Karpas-422 (cell line): ENCODE data around the gene TTC9B. TPM values are rescaled to one million over a fixed set of nuclear protein-coding genes. Genes with fewer than 3 reads are reported as not detected.
"Not testable (repeated sequence)": the region's sequence is repeated elsewhere in the genome, so short reads cannot be mapped to it uniquely, and the experiment has no call there.

Experiments used
- DNase-seq: peaks from one replicate; pipeline ENCODE4 v3.0.0-alpha.2; 2015
- H2AFZ ChIP-seq: fragments of 200-600 bp; sonication (generic); 2 replicates; pipeline ENCODE4 v1.6.1; 2014; ENCODE audit warnings: antibody characterized with exemption, low read length, mixed read lengths
- H3K27ac ChIP-seq: fragments of 200-600 bp; sonication (generic); 2 replicates; pipeline ENCODE4 v1.5.1; 2014; ENCODE audit warnings: mild to moderate bottlenecking, low read length, moderate library complexity
- H3K27me3 ChIP-seq: fragments of 200-600 bp; sonication (generic); 2 replicates; pipeline ENCODE4 v1.6.1; 2014; ENCODE audit warnings: low read length, mixed read lengths
- H3K36me3 ChIP-seq: fragments of 200-600 bp; sonication (generic); 2 replicates; pipeline ENCODE4 v1.6.1; 2014; ENCODE audit warnings: low read length, mixed read lengths; ENCODE audit not compliant: insufficient read depth
- H3K4me1 ChIP-seq: fragments of 200-600 bp; sonication (generic); 2 replicates; pipeline ENCODE4 v1.6.1; 2014; ENCODE audit warnings: mild to moderate bottlenecking, low read length, mixed read lengths
- H3K4me2 ChIP-seq: fragments of 200-600 bp; sonication (generic); 2 replicates; pipeline ENCODE4 v1.6.1; 2014; ENCODE audit warnings: low read length, low read depth, mild to moderate bottlenecking; ENCODE audit not compliant: poor library complexity, severe bottlenecking
- H3K4me3 ChIP-seq: fragments of 200-600 bp; sonication (generic); 2 replicates; pipeline ENCODE4 v1.5.1; 2014; ENCODE audit warnings: mild to moderate bottlenecking, antibody characterized with exemption, low read length, mixed read lengths
- H3K79me2 ChIP-seq: fragments of 200-600 bp; sonication (generic); 2 replicates; pipeline ENCODE4 v1.6.1; 2014; ENCODE audit warnings: mild to moderate bottlenecking, low read length, mixed read lengths
- H3K9ac ChIP-seq: fragments of 200-600 bp; sonication (generic); 2 replicates; pipeline ENCODE4 v1.6.0; 2014; ENCODE audit warnings: low read length
- H3K9me2 ChIP-seq: fragments of 200-600 bp; sonication (generic), shearing (Covaris generic); replicated peaks from 2 replicates; pipeline ENCODE4 v1.6.0; 2014; ENCODE audit warnings: mild to moderate bottlenecking, low read length, moderate library complexity; ENCODE audit not compliant: insufficient read depth
- H3K9me3 ChIP-seq: fragments of 300-700, 200-600 bp; sonication (generic); 2 replicates; pipeline ENCODE4 v1.6.1; 2014; ENCODE audit warnings: low read length, mixed read lengths
- H4K20me1 ChIP-seq: fragments of 200-600 bp; sonication (generic); 2 replicates; pipeline ENCODE4 v1.6.1; 2014; ENCODE audit warnings: mild to moderate bottlenecking, antibody characterized with exemption, low read length, low read depth; ENCODE audit not compliant: insufficient read depth
- total RNA-seq: library from RNA; depleted of rRNA; stranded (reverse); fragments of >200 nt; shearing (Covaris generic); gene quantifications from 2 replicates; pipeline ENCODE4 v1.2.3, GENCODE V29; 2014; ENCODE audit warnings: low replicate concordance; rRNA removed

The TTC9B gene
- total RNA-seq, 1 experiment from 2014 or later, result not detected

GRCh38 chr19:40171293-40171692 is 46.9 kb downstream of the TTC9B start:
- H3K36me3 ChIP-seq, H2AFZ ChIP-seq, H3K4me2 ChIP-seq, H3K79me2 ChIP-seq, H3K27ac ChIP-seq, H3K27me3 ChIP-seq, H3K4me1 ChIP-seq, H3K9me3 ChIP-seq, H3K4me3 ChIP-seq, DNase-seq, H3K9me2 ChIP-seq, H4K20me1 ChIP-seq, H3K9ac ChIP-seq: not testable (repeated sequence)

- not testable (repeated sequence) for H3K27me3 ChIP-seq, H3K9me3 ChIP-seq, H3K9ac ChIP-seq, H3K4me2 ChIP-seq, H2AFZ ChIP-seq, H3K4me3 ChIP-seq, H3K27ac ChIP-seq, H4K20me1 ChIP-seq, H3K79me2 ChIP-seq, H3K36me3 ChIP-seq, DNase-seq, H3K9me2 ChIP-seq, H3K4me1 ChIP-seq
Observed at GRCh38 chr19:40170303-40170989, 47.7 kb downstream of the TTC9B start.

DNA sequence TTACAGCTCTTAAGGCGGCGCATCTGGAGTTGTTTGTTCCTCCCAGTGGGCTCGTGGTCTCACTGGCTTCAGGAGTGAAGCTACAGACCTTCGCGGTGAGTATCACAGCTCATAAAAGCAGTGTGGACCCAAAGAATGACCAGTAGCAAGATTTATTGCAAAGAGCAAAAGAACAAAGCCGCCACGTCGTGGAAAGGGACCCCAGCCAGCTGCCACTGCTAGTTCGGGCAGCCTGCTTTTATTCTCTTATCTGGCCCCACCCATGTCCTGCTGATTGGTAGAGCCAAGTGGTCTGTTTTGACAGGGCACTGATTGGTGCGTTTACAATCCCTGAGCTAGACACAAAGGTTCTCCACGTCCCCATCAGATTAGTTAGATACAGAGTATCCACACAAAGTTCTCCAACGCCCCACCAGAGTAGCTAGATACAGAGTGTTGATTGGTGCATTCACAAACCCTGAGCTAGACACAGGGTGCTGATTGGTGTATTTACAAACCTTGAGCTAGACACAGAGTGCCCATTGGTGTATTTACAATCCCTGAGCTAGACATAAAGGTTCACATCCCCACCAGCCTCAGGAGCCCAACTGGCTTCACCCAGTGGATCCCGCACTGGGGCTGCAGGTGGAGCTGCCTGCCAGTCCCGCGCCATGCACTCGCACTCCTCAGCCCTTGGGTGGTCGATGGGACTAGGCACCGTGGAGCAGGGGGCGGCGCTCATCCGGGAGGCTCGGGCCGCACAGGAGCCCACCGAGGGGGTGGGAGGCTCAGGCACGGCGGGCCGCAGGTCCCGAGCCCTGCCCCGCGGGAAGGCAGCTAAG is 48.5 kb downstream of the TTC9B start:
- not testable (repeated sequence) for H3K36me3 ChIP-seq, H3K9me2 ChIP-seq, H2AFZ ChIP-seq, H3K27me3 ChIP-seq, DNase-seq, H3K4me2 ChIP-seq, H4K20me1 ChIP-seq, H3K9ac ChIP-seq, H3K27ac ChIP-seq, H3K79me2 ChIP-seq, H3K4me3 ChIP-seq, H3K9me3 ChIP-seq, H3K4me1 ChIP-seq

Other genes with a start within 250 kb of the TTC9B start
- gene PSMC4, start 247.2 kb downstream of the TTC9B start, total RNA-seq, result 99.7 and 123 TPM in 2 replicates
- gene ZNF546, start 221.3 kb downstream of the TTC9B start, total RNA-seq, result 6.0 and 10.4 TPM in 2 replicates
- 16.8 and 33.9 TPM in 2 replicates for gene ZNF780B, start 162.2 kb downstream of the TTC9B start, total RNA-seq
- gene ZNF780A, start 127.4 kb downstream of the TTC9B start, total RNA-seq, result 14.0 and 31.9 TPM in 2 replicates
- gene MAP3K10, start 27.0 kb downstream of the TTC9B start, total RNA-seq, result 7.6 and 26.3 TPM in 2 replicates
- not detected in 2 replicates for gene CCNP, start 8.3 kb upstream of the TTC9B start, total RNA-seq
- gene AKT2, start 67.0 kb upstream of the TTC9B start, total RNA-seq, result 85.9 and 128 TPM in 2 replicates
- gene C19orf47, start 130.0 kb upstream of the TTC9B start, total RNA-seq, result 11.7 and 14.5 TPM in 2 replicates
- gene PLD3, start 130.3 kb upstream of the TTC9B start, total RNA-seq, result 83.2 and 90.2 TPM in 2 replicates
- gene HIPK4, start 171.8 kb upstream of the TTC9B start, total RNA-seq, result not detected in 2 replicates
- gene PRX, start 195.0 kb upstream of the TTC9B start, total RNA-seq, result 0.56 and 0.61 TPM in 2 replicates
- 4.8 and 8.4 TPM in 2 replicates for gene SERTAD1, start 207.6 kb upstream of the TTC9B start, total RNA-seq
- 14.1 and 14.9 TPM in 2 replicates for gene SERTAD3, start 226.0 kb upstream of the TTC9B start, total RNA-seq
- 10.2 and 14.5 TPM in 2 replicates for gene BLVRB, start 247.4 kb upstream of the TTC9B start, total RNA-seq
- 1.0 and 1.1 TPM in 2 replicates for gene SPTBN4, start 248.6 kb upstream of the TTC9B start, total RNA-seq